Measurements from ENCODE around the gene SESTD1. TPM values are rescaled to one million over a fixed set of nuclear protein-coding genes. Genes with fewer than 3 reads are reported as not detected.

The SESTD1 gene
- total RNA-seq, 1 donor = 4.3 TPM

Other genes starting within 250 kb of the SESTD1 start
- 0.54 TPM for gene CCDC141, start 214.7 kb downstream of the SESTD1 start, total RNA-seq